Heart right ventricle (tissue), 16 donors: Measurements from ENCODE around the gene TOMM34. TPM values are rescaled to one million over a fixed set of nuclear protein-coding genes. Genes with fewer than 3 reads are reported as not detected.

Source experiments
- ATAC-seq, 8 donors: fragments of 200-7000 bp; cut with Tn5 transposase; one replicate each; pipeline ENCODE4 v1.9.1; 2020; ENCODE audit warnings: mild to moderate bottlenecking in 8 of 8, moderate library complexity in 8 of 8, moderate number of reproducible peaks in 1 of 8
- DNase-seq, 2 donors: peaks; one replicate each; pipeline ENCODE4 v3.0.0-alpha.2; 2020
- H3K27ac ChIP-seq, 10 donors: fragments of 200-600 bp; sonication (generic) in 2 of 10; one replicate each; pipeline versions ENCODE4 v1.5.0 to v1.8.0; 2020 to 2022; ENCODE audit warnings: mild to moderate bottlenecking in 3 of 10
- H3K27me3 ChIP-seq, 7 donors: fragments of 200-600 bp; one replicate each; pipeline ENCODE4 v1.8.0; 2021 to 2022; ENCODE audit warnings: mild to moderate bottlenecking in 2 of 7
- H3K36me3 ChIP-seq, 9 donors: fragments of 200-600 bp; sonication (generic) in 1 of 9; one replicate each; pipeline versions ENCODE4 v1.5.0 to v1.8.0; 2020 to 2022; ENCODE audit warnings: mild to moderate bottlenecking in 2 of 9
- H3K4me1 ChIP-seq, 9 donors: fragments of 200-600 bp; sonication (generic) in 1 of 9; one replicate each; pipeline versions ENCODE4 v1.5.0 to v1.8.0; 2020 to 2022; ENCODE audit warnings: mild to moderate bottlenecking in 4 of 9
- H3K4me3 ChIP-seq, 10 donors: fragments of 200-600 bp; sonication (generic) in 2 of 10; one replicate each; pipeline versions ENCODE4 v1.5.0 to v1.8.0; 2020 to 2022; ENCODE audit warnings: mild to moderate bottlenecking in 7 of 10, moderate library complexity in 2 of 10
- H3K9me3 ChIP-seq, 11 donors: fragments of 200-600 bp in 10 of 11; sonication (generic) in 2 of 11; one replicate each; pipeline versions ENCODE4 v1.5.0 to v1.8.0; 2013 to 2022; ENCODE audit warnings: mild to moderate bottlenecking in 2 of 11, control low read depth in 1 of 11, moderate library complexity in 1 of 11
- CTCF ChIP-seq, 9 donors: fragments of 200-600 bp; sonication (generic) in 2 of 9; IDR thresholded peaks; one replicate each; pipeline versions ENCODE4 v1.5.0 to v1.8.0; 2021 to 2022; ENCODE audit warnings: antibody characterized with exemption in 9 of 9, mild to moderate bottlenecking in 5 of 9, moderate library complexity in 1 of 9
- WGBS, 2 donors: extraction: QIAGEN DNeasy Blood & Tissue Kit; methylation state at CpG; one replicate each; pipeline ENCODE4 v1.1.7; 2013; ENCODE audit warnings: inconsistent platforms in 1 of 2; 5-methylcytosine and 5-hydroxymethylcytosine counted together
- intact Hi-C, 10 donors: fragments of 100-400 bp; cut with DNase I; formaldehyde crosslinking; loops; one replicate each; pipeline versions ENCODE4 v1.11.1 to v1.14.2; 2022
- polyA plus RNA-seq, 2 donors: library from polyadenylated mRNA; stranded (reverse); fragments of 200-250 nt; gene quantifications; one replicate each; pipeline ENCODE4 v1.2.3, GENCODE V29; 2013
- total RNA-seq, 10 donors: library from RNA; stranded (reverse); fragmentation: NEBNext Ultra II Directional in 3 of 10; extraction: Animal tissue kit (Norgen Biotek cat#: 25700) in 3 of 10; gene quantifications; one replicate each; pipeline versions ENCODE4 v1.2.1 to v1.2.4, GENCODE V29; 2021 to 2023
- donor health status: Arrhythmogenic right ventricular cardiomyopathy.
- donor health status: ischemic (EF 13 %, LVEDD 7.1; RV severe dilation, severe dysfunction).
- donor health status: healthy with polysubstance abuse.
- donor health status: DM: no; HTN: yes; CAD: no.
- donor health status: DM: no; HTN: no; CAD: no.
- donor health status: ischemic (EF 25% LVEDD 6.9; RV normal size, moderate dysfunction).
- donor health status: ischemic (EF 25% LVEDD 5.7; RV mildly dilated, moderate dysfunction).
- donor health status: healthy.
- donor health status: DM: yes; HTN: yes; CAD: no.
- donor health status: Ischemic cardiomyopathy.
- donor health status: ischemic (EF 35%, LVEDD 5.7; RV mildly dilated, moderate dysfunction).
- donor health status: nonischemic (EF 11% LVEDD 7.7; RV severe dilation, severe dysfunction).
- donor health status: DM: yes; HTN: yes; CAD: no.
- donor health status: PGD.
- donor health status: ischemic (EF 29% LVEDD 5.4; RV normal size, mild dysfunction).
- donor health status: nonischemic (EF 23%, LVEDD 6.1; RV moderate dilation, normal function).

The TOMM34 gene
- total and polyA plus RNA-seq, 12 donors: 3.4 to 21.2 (median 10.3) TPM

DNA sequence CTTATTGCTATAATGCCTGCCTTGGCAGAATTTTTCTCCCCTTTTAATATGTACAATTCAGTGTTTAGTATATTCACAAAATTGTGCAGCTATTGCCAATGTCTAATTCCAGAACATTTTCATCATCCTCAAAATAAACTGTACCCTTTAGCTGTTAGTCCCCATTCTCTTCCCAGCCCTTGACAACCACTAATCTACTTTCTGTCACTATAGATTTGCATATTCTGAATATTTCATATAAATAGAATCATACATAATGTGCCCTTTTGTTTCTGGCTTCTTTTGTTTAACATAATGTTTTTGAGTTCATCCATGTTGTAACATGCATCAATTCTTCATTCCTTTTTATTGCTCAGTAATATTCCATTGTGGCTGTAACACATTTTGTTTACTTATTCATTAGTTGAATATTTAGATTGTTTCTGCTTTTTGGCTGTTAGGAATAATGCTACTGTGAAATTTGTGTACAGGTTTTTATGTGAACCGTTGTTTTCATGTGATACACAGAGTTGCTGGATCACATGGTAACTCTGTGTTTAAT lies 28.5 kb upstream of the TOMM34 start:
- 97 to 98% methylated on average over 1 of the region's 1 CpG for WGBS, 2 donors
- DNase-seq (no peak), ATAC-seq (no peak)
- Histone ChIP-seq H3K27me3 (no peaks in the 10 kb centered on the region), H3K36me3 (peaks cover 0 to 64% (median 6%) of the 10 kb centered on the region in 9 donors), H3K4me1 (peaks cover 0 to 58% (median 18%) of the 10 kb centered on the region in 9 donors), H3K9me3 (no peaks in the 10 kb centered on the region), H3K4me3 (no peak overlapping the region), H3K27ac (no peak overlapping the region)
- intact Hi-C loops: no loop called here
- TF ChIP-seq CTCF (IDR thresholded peaks at IDR 0.05): no peak

DNA sequence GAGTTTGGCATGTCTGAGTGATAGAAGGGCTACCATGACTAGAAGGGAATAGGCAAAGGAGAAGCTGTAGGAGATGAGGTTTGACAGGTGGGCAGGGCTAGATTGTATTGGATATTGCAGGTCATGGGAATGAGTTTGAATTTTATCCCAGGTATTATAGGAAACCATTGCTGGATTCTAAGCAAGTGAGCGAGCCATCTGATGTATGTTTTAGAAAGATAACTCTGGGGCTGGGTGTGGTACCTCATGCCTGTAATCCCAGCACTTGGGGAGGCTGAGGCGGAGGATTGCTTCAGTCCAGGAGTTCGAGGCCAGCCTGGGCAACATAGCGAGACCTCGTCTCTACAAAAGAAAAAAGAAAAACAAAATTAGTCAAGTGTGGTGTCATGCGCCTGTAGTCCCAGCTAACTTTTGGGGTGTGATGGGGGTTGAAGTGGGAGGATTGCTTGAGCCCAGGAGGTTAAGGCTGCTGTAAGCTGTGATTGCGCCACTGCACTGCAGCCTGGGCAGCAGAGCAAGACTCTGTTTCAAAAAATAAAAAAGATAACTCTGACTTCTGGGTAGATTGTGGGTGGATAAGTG lies 23.0 kb upstream of the TOMM34 start:
- Histone ChIP-seq H3K9me3 (no peaks in the 10 kb centered on the region), H3K4me1 (peaks cover 0 to 39% (median 0%) of the 10 kb centered on the region in 9 donors), H3K27ac (no peak overlapping the region), H3K36me3 (peaks cover 0 to 99% (median 31%) of the 10 kb centered on the region in 9 donors), H3K4me3 (no peak overlapping the region), H3K27me3 (no peaks in the 10 kb centered on the region)
- no peak for TF ChIP-seq CTCF (IDR thresholded peaks at IDR 0.05)
- DNase-seq (no peak), ATAC-seq (no peak)
- intact Hi-C loops: no loop called here
- 97 to 99% methylated on average over 7 of the region's 7 CpGs for WGBS, 2 donors

DNA sequence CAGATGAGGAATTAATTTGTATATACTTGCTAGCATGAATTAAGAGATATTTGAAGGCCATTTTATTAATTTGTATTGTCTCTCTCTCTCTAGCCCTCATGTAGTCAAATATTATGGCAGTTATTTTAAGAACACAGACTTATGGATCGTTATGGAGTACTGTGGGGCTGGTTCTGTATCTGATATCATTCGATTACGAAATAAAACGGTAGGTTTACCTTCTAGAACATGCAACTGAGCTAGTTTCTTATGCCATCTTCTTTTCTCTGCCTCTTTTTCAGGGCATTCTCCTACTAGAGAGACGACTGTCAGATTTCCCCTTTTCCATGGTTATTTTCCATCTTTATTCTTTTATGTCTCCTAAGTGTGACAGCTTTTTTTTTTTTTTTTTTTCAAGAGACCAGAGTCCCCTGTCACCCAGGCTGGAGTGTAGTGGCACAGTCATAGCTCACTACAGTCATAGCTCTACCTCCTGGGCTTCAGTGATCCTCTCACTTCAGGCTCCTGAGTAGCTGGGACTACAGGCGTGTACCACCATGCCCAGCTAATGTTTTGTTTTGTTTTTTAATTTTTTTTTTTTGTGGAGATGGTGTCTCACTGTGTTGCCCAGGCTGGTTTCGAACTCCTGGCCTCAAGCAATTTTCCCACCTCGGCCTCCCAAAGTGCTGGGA lies 21.7 kb upstream of the TOMM34 start:
- no peak overlapping the region for H3K4me3 ChIP-seq
- no peaks in the 10 kb centered on the region for H3K9me3 ChIP-seq
- DNase-seq: no peak
- ATAC-seq: no peak
- TF ChIP-seq CTCF (IDR thresholded peaks at IDR 0.05): no peak
- H3K27me3 ChIP-seq: no peaks in the 10 kb centered on the region
- H3K27ac ChIP-seq: no peak overlapping the region
- H3K4me1 ChIP-seq: peaks cover 0 to 51% (median 0%) of the 10 kb centered on the region in 9 donors
- intact Hi-C loops: no loop called here
- 91 to 93% methylated on average over 8 of the region's 8 CpGs for WGBS, 2 donors
- H3K36me3 ChIP-seq: peaks cover 0 to 96% (median 34%) of the 10 kb centered on the region in 9 donors

GRCh38 chr20:44979090-44979621 lies 19.0 kb upstream of the TOMM34 start:
- DNase-seq (no peak), ATAC-seq (peak in 7 of 8 donors; percentile 61 to 88 (median 76))
- Histone ChIP-seq H3K27me3 (no peaks in the 10 kb centered on the region), H3K4me1 (peaks cover 0 to 35% (median 0%) of the 10 kb centered on the region in 9 donors), H3K9me3 (no peaks in the 10 kb centered on the region), H3K36me3 (peaks cover 0 to 95% (median 43%) of the 10 kb centered on the region in 9 donors), H3K27ac (peak overlapping the region in 6 of 10 donors; percentile 20 to 93 (median 50)), H3K4me3 (peak overlapping the region in 1 of 10 donors; percentile 8)
- WGBS, 2 donors: 49 to 62% methylated on average over 2 of the region's 2 CpGs
- intact Hi-C loops: no loop called here
- no peak for TF ChIP-seq CTCF (IDR thresholded peaks at IDR 0.05)
